Keratinocyte (primary cell): Measurements from ENCODE around the gene DLG2. TPM values are rescaled to one million over a fixed set of nuclear protein-coding genes. Genes with fewer than 3 reads are reported as not detected.
A peak's percentile ranks its signal among the peaks of the same experiment; 100 is the strongest.

Source experiments
- DNase-seq: peaks from one replicate; pipeline ENCODE4 v3.0.0-alpha.2; 2011; ENCODE audit warnings: low read depth, missing footprints, low spot score
- FAIRE-seq: peaks from 2 replicates; lab custom pipeline; 2011; peaks lifted over from hg19 to GRCh38; lab: Jason Lieb, UNC
- H2AFZ ChIP-seq: 2 replicates; pipeline ENCODE4 v1.6.0; 2012; ENCODE audit warnings: low read length, control low read depth, inconsistent platforms; ENCODE audit not compliant: control insufficient read depth
- H3K27ac ChIP-seq: 2 replicates; pipeline ENCODE4 v1.5.1; 2011; ENCODE audit warnings: low read length; ENCODE audit not compliant: control insufficient read depth, insufficient read depth
- H3K27me3 ChIP-seq: 3 replicates; pipeline ENCODE4 v1.6.0; 2011; ENCODE audit warnings: low read length; ENCODE audit not compliant: control insufficient read depth, insufficient read depth; ENCODE audit errors: extremely low read depth
- H3K36me3 ChIP-seq, 2 experiments: 2 replicates in 1 of 2; 3 replicates in 1 of 2; pipeline ENCODE4 v1.5.1; 2011; ENCODE audit warnings: low read length in 2 of 2, mild to moderate bottlenecking in 1 of 2; ENCODE audit not compliant: control insufficient read depth in 2 of 2, insufficient read depth in 2 of 2; ENCODE audit errors: extremely low read depth in 1 of 2
- H3K4me1 ChIP-seq: 3 replicates; pipeline ENCODE4 v1.5.1; 2011; ENCODE audit warnings: low read length; ENCODE audit not compliant: control insufficient read depth, insufficient read depth; ENCODE audit errors: extremely low read depth
- H3K4me2 ChIP-seq: 3 replicates; pipeline ENCODE4 v1.6.0; 2011; ENCODE audit warnings: low read depth, low read length; ENCODE audit not compliant: control insufficient read depth, insufficient read depth; ENCODE audit errors: extremely low read depth
- H3K4me3 ChIP-seq, 3 experiments: fragments of 200-600 bp in 1 of 3; sonication (generic) in 1 of 3; 2 replicates in 2 of 3; 3 replicates in 1 of 3; pipeline ENCODE4 v1.5.1; 2011 to 2016; ENCODE audit warnings: low read length in 3 of 3, mild to moderate bottlenecking in 3 of 3, control low read depth in 2 of 3, inconsistent platforms in 1 of 3, low read depth in 1 of 3, mixed read lengths in 1 of 3, mixed run types in 1 of 3, moderate library complexity in 1 of 3; ENCODE audit not compliant: control insufficient read depth in 2 of 3, insufficient read depth in 2 of 3; ENCODE audit errors: extremely low read depth in 1 of 3
- H3K79me2 ChIP-seq: 2 replicates; pipeline ENCODE4 v1.6.0; 2012; ENCODE audit warnings: low read length; ENCODE audit not compliant: control insufficient read depth, insufficient read depth
- H3K9ac ChIP-seq: 3 replicates; pipeline ENCODE4 v1.6.0; 2011; ENCODE audit warnings: low read length; ENCODE audit not compliant: control insufficient read depth, insufficient read depth; ENCODE audit errors: extremely low read depth
- H3K9me1 ChIP-seq: 3 replicates; pipeline ENCODE4 v1.6.0; 2011; ENCODE audit warnings: low read length; ENCODE audit not compliant: control insufficient read depth, insufficient read depth; ENCODE audit errors: extremely low read depth
- H3K9me3 ChIP-seq: 2 replicates; pipeline ENCODE4 v1.5.1; 2012; ENCODE audit warnings: low read depth, low read length; ENCODE audit not compliant: control insufficient read depth
- H4K20me1 ChIP-seq: 3 replicates; pipeline ENCODE4 v1.6.0; 2011; ENCODE audit warnings: low read length; ENCODE audit not compliant: control insufficient read depth, insufficient read depth; ENCODE audit errors: extremely low read depth
- CTCF ChIP-seq, 3 experiments: IDR thresholded peaks in 1 of 3; conservative IDR thresholded peaks in 1 of 3; optimal IDR thresholded peaks in 1 of 3; 2 replicates in 2 of 3; 3 replicates in 1 of 3; pipeline versions ENCODE3 to v1.5.1; 2011; ENCODE audit warnings: low read length in 3 of 3, mild to moderate bottlenecking in 3 of 3, moderate library complexity in 2 of 3, control low read depth in 1 of 3, inconsistent platforms in 1 of 3; ENCODE audit not compliant: insufficient read depth in 2 of 3; ENCODE audit errors: extremely low read depth in 1 of 3
- EZH2 ChIP-seq: IDR thresholded peaks from one replicate; pipeline ENCODE4 v1.6.1; 2012; ENCODE audit warnings: inconsistent platforms, mild to moderate bottlenecking, low read length, moderate library complexity
- dilution Hi-C: fragments of 300-500 bp; cut with MboI; formaldehyde crosslinking; loops from one replicate; pipeline ENCODE4 v1.7.0; 2020; ENCODE audit warnings: low sequenced_read_pairs; ENCODE audit not compliant: extremely low pct_ligation_motif_present
- polyA plus RNA-seq, 5 experiments: library from polyadenylated mRNA; depleted of rRNA in 3 of 5; stranded (reverse) in 3 of 5; stranded (forward) in 1 of 5; unstranded in 1 of 5; fragments of >200 nt; gene quantifications; 1 replicate in 1 of 5; 2 replicates in 3 of 5; 3 replicates in 1 of 5; pipeline versions ENCODE4 v1.2.1 to v1.2.3, GENCODE V29; 2011 to 2012; ENCODE audit warnings: missing spikeins in 2 of 5, low read depth in 1 of 5, low replicate concordance in 1 of 5

The DLG2 gene
- polyA plus RNA-seq, 1 donor (not counting 4 experiments of a cell fraction or from before 2014, with no cell fraction given): 0.55 TPM

GRCh38 chr11:84804041-84804440 lies 823.1 kb downstream of the DLG2 start:
- DNase-seq (no peak), FAIRE-seq (no peak)
- Histone ChIP-seq H3K27me3 (no peaks in the 10 kb centered on the region), H3K4me3 (no peak overlapping the region), H3K4me2 (no peak overlapping the region), H3K9me3 (no peaks in the 10 kb centered on the region), H3K9ac (no peak overlapping the region), H3K27ac (no peak overlapping the region), H4K20me1 (no peaks in the 10 kb centered on the region), H3K9me1 (no peaks in the 10 kb centered on the region), H3K79me2 (no peaks in the 10 kb centered on the region), H2AFZ (no peak overlapping the region), H3K4me1 (no peaks in the 10 kb centered on the region), H3K36me3 (no peaks in the 10 kb centered on the region)
- TF ChIP-seq EZH2 (no peak), CTCF (optimal IDR thresholded peaks at IDR 0.05 in 1 of 3, IDR thresholded peaks at IDR 0.05 in 1 of 3, conservative IDR thresholded peaks at IDR 0.05 in 1 of 3; ENCODE audit: extremely low read depth in 1 of 3, insufficient read depth in 2 of 3, low read length in 3 of 3) (no peak)
- dilution Hi-C loops: no loop called here

DNA sequence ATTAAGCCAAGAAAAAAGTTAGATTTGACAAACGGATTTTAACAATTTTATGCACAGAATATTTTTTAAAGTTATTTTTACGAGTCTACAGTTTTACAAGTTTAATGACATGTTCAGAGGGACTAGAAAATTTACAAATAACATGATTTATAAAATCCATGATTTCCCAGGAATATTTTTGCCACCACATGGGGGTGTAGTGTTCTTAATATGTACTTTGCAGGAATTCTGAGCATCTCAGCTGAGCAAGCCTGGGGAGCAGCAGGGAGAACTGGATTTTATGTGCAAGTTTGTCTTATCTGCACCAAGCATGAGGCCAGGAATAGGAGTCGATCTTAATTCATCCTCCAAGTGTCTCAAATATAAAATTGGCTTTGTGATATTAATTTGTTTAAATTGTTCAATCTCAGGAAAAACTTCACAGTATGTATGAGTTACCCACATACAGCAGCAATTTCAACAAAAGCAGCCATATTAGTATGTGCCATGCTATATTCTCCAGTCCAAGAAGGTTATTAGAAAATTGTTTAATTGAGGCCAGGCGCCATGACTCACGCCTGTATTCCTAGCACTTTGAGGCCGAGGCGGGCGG lies 826.3 kb downstream of the DLG2 start:
- no peak for TF ChIP-seq EZH2
- peak in 2 of 3 experiments; percentile 46 to 49 for TF ChIP-seq CTCF (optimal IDR thresholded peaks at IDR 0.05 in 1 of 3, IDR thresholded peaks at IDR 0.05 in 1 of 3, conservative IDR thresholded peaks at IDR 0.05 in 1 of 3; ENCODE audit: extremely low read depth in 1 of 3, insufficient read depth in 2 of 3, low read length in 3 of 3)
- dilution Hi-C loops: no loop called here
- no peaks in the 10 kb centered on the region for H3K9me3 ChIP-seq
- H3K9me1 ChIP-seq: no peaks in the 10 kb centered on the region
- no peaks in the 10 kb centered on the region for H3K36me3 ChIP-seq
- no peak overlapping the region for H3K4me2 ChIP-seq
- no peaks in the 10 kb centered on the region for H4K20me1 ChIP-seq
- H2AFZ ChIP-seq: no peak overlapping the region
- H3K27ac ChIP-seq: no peak overlapping the region
- FAIRE-seq: no peak
- H3K9ac ChIP-seq: no peak overlapping the region
- no peaks in the 10 kb centered on the region for H3K79me2 ChIP-seq
- H3K4me3 ChIP-seq: no peak overlapping the region
- DNase-seq: no peak
- H3K27me3 ChIP-seq: no peaks in the 10 kb centered on the region
- no peaks in the 10 kb centered on the region for H3K4me1 ChIP-seq
